IPS DF 6.9 (cell line): ENCODE results near the gene FGFR1OP2.
"Not testable (repeated sequence)": the region's sequence is repeated elsewhere in the genome, so short reads cannot be mapped to it uniquely, and the experiment has no call there.

ENCODE experiments used
- DNase-seq: peaks from one replicate; pipeline ENCODE4 v3.0.0-alpha.2; 2013; ENCODE audit warnings: low read depth, low spot score
- H3K27ac ChIP-seq: one replicate; pipeline ENCODE4 v1.5.1; 2013; ENCODE audit warnings: low read length, control low read depth
- H3K27me3 ChIP-seq: 2 replicates; pipeline ENCODE4 v1.6.1; 2013; ENCODE audit warnings: mild to moderate bottlenecking, low read length; ENCODE audit not compliant: control insufficient read depth, insufficient read depth
- H3K36me3 ChIP-seq: 2 replicates; pipeline ENCODE4 v1.6.1; 2013; ENCODE audit warnings: low read length; ENCODE audit not compliant: control insufficient read depth, insufficient read depth
- H3K4me1 ChIP-seq: 2 replicates; pipeline ENCODE4 v1.6.1; 2013; ENCODE audit warnings: low read length; ENCODE audit not compliant: control insufficient read depth, insufficient read depth
- H3K4me3 ChIP-seq: 2 replicates; pipeline ENCODE4 v1.5.1; 2013; ENCODE audit warnings: mild to moderate bottlenecking, low read length
- H3K9me3 ChIP-seq: 2 replicates; pipeline ENCODE4 v1.6.1; 2013; ENCODE audit warnings: low read length, inconsistent platforms; ENCODE audit not compliant: control insufficient read depth, insufficient read depth
- WGBS: extraction: QIAGEN DNeasy Blood & Tissue Kit; methylation state at CpG from one replicate; pipeline ENCODE4 v1.1.7; 2013; ENCODE audit warnings: mixed read lengths, missing lambda C conversion rate; ENCODE audit not compliant: insufficient read length, insufficient coverage; 5-methylcytosine and 5-hydroxymethylcytosine counted together

Gene FGFR1OP2

DNA sequence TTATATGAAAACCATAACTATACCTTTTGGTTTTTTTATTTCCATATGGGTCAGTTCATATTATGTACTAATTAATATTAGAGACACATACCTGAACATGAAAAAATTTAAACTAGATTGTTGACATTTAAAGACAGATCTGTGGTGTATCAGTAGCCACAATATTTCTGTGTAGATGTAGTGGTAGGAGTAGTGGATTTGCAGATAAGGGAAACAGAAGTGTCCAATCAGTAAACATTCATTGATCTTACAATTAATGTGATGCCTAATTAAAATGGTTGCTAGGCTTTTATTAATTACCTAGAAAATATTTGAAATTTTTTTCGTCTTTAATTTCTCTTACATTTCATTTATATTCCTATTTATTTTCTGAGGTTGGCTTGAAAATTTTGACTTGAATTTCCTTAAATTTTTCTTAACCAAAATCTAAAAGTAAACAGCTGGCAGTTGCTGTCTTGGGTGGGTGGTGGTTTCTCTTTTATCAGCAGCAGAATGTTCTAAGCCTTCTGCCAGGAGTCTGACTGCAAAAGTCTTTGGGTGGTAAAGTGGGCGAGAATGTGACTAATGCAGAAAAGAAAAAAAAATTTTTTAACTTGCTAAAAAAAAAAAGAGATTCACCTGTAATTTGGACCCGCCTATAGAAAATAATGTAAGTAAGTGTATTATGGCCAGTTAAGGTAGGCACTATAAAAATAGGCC lies 2.4 kb downstream of the FGFR1OP2 start:
- Histone ChIP-seq H3K4me3 (no peak overlapping the region), H3K27me3 (no peaks in the 10 kb centered on the region), H3K9me3 (no peaks in the 10 kb centered on the region), H3K4me1 (peaks cover 1% of the 10 kb centered on the region; the same call in 1 of the 2 replicates), H3K27ac (no peak overlapping the region), H3K36me3 (no peaks in the 10 kb centered on the region)
- no peak for DNase-seq
- WGBS = no CpG with 5 or more reads among the region's 3 CpGs

DNA sequence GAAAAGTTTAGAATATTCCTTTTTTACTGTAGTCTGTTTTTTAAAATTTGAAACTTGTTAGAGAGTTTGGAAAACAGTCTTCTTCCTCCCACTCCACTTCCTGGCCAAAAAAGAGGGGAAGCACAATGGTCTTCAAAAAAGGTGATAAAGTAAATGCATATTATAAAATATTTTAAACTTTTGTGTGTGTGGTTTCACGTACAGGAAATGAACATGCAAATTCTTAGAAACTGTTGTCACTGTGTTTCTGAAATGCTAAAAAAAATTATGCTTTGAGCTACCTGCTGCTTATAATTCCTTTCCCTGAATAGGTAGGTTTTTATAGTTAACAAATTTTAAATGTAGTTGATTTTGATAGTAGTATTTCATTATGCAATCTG lies 2.9 kb downstream of the FGFR1OP2 start:
- WGBS = no CpG with 5 or more reads among the region's 1 CpG
- H3K4me3 ChIP-seq = no peak overlapping the region
- H3K27ac ChIP-seq = no peak overlapping the region

DNA sequence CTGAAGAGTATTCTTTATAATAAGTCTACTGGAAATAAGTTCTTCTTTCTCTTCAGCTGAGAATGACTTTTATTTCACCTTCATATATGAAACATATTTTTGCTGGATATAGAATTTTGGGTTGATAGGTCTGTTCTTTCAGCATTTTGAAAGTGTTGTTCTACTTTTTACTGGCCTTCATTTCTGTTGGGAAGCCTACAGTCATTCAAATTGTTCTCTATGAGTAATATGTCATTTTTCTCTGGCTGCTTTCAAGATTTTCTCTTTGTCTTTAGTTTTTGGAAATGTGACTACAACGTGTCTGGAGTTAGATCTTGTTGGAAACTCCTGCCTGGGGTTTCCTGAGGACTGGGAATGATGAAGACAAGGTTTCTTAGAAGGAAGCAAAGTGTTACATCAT lies 10.0 kb downstream of the FGFR1OP2 start:
- no CpG with 5 or more reads among the region's 1 CpG for WGBS
- Histone ChIP-seq H3K27ac (no peak overlapping the region), H3K27me3 (no peaks in the 10 kb centered on the region), H3K4me3 (no peak overlapping the region), H3K36me3 (no peaks in the 10 kb centered on the region), H3K9me3 (no peaks in the 10 kb centered on the region), H3K4me1 (no peaks in the 10 kb centered on the region)
- no peak for DNase-seq

More for the DNA sequence above, 2.9 kb downstream of the FGFR1OP2 start:
- Histone ChIP-seq H3K4me1 (peaks cover 1% of the 10 kb centered on the region; the same call in 1 of the 2 replicates), H3K36me3 (no peaks in the 10 kb centered on the region), H3K27me3 (no peaks in the 10 kb centered on the region), H3K9me3 (no peaks in the 10 kb centered on the region)
- DNase-seq = no peak

DNA sequence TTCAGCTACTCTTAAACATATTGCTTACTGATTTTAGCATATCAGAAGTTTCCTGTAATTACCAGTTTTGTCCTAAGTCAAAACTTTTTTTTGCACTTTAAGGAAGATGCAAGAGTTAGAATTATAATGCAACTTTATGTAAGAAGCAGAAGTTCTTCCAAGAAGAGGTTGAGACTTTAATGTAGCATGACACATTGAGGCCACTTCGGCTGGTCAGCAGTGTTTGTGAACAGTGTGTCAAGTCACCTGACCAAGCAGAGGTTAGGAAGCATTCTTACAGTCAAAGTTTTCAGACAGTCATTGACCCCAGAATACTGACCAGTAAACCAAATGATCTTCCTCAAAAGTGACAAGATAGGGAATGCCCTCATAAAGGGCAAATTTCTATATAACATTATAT lies 15.2 kb downstream of the FGFR1OP2 start:
- DNase-seq = no peak
- Histone ChIP-seq H3K9me3 (no peaks in the 10 kb centered on the region), H3K27ac (no peak overlapping the region), H3K4me1 (no peaks in the 10 kb centered on the region), H3K36me3 (no peaks in the 10 kb centered on the region), H3K4me3 (no peak overlapping the region), H3K27me3 (no peaks in the 10 kb centered on the region)
- no CpG with 5 or more reads among the region's 1 CpG for WGBS

DNA sequence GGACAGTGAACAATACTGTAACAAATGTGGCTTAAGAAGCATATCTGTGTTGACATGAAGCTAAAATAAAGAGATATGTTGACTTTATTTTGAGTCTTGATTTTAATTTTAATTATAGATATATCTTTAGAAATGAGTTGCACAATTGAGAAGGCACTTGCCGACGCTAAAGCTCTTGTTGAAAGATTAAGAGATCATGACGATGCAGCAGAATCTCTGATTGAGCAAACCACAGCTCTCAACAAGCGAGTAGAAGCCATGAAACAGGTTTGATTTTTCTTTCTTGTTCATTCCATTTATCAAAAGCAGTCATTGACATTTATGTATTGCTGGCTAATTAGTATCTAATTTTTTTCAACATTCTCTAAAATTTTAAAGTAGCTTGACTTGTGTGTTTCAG lies 15.8 kb downstream of the FGFR1OP2 start:
- Histone ChIP-seq H3K36me3 (no peaks in the 10 kb centered on the region), H3K27me3 (no peaks in the 10 kb centered on the region), H3K9me3 (no peaks in the 10 kb centered on the region), H3K27ac (no peak overlapping the region), H3K4me1 (no peaks in the 10 kb centered on the region), H3K4me3 (no peak overlapping the region)
- no peak for DNase-seq
- WGBS = no CpG with 5 or more reads among the region's 4 CpGs

DNA sequence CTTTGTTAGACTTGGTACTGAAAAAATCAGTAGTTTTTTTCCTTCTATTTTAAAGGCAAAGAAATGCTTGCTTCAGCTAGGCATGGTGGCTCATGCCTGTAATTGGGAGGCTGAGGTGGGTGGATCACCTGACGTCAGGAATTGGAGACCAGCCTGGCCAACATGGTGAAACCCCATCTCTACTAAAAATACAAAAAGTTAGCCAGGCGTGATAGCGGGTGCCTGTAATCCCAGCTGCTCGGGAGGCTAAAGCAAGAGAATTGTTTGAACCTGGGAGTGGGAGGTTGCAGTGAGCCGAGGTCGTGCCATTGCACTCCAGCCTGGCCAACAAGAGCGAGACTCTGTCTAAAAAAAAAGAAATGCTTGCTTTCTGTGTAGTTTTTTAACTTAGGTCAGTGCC lies 23.1 kb downstream of the FGFR1OP2 start:
- DNase-seq, H3K4me1 ChIP-seq, H3K36me3 ChIP-seq, H3K4me3 ChIP-seq, H3K9me3 ChIP-seq, H3K27me3 ChIP-seq, H3K27ac ChIP-seq: not testable (repeated sequence)
- WGBS = no CpG with 5 or more reads among the region's 7 CpGs

DNA sequence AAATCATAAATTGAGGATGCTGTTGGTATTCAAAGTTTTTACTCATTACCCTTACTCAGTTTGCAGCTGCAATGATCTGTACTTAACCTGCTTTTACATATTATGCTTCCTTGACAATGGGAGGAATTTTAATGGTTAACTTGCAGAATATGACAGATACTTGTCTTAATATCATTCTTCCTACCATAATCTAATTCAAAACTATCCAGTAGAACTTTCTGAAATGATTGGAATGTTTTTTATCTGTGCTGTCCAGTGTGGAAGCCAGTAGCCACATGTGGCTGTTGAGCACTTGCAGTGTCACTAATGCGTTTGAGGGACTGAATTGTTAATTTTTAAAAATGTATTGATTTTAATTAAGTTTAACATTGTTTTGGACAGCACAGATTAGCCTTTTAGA lies 23.5 kb downstream of the FGFR1OP2 start:
- H3K36me3 ChIP-seq = no peaks in the 10 kb centered on the region
- WGBS = no CpG with 5 or more reads among the region's 1 CpG

DNA sequence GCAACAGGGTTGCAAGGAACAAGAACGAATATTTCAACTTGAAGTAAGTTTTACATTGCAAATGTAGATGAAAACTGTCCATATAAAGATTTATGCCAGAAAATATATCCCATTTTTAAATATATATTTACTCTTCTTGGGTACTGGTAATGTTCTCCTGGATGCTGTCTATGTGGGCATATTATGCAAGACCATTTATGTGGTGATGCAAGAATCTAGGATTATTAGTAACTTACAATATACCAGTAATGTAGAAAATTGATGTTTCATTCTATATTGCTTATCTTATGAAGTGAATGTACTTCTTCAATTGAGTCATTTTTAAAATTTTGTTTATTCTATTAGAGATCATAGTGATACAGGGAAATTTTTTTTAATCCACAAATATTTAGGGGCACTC lies 25.1 kb downstream of the FGFR1OP2 start:
- no CpG with 5 or more reads among the region's 1 CpG for WGBS
- Histone ChIP-seq H3K27me3 (no peaks in the 10 kb centered on the region), H3K36me3 (no peaks in the 10 kb centered on the region), H3K4me1 (no peaks in the 10 kb centered on the region), H3K27ac (no peak overlapping the region), H3K4me3 (no peak overlapping the region), H3K9me3 (no peaks in the 10 kb centered on the region)
- no peak for DNase-seq

More for the DNA sequence above, 23.5 kb downstream of the FGFR1OP2 start:
- DNase-seq = no peak
- H3K4me3 ChIP-seq = no peak overlapping the region
- H3K9me3 ChIP-seq = no peaks in the 10 kb centered on the region
- no peaks in the 10 kb centered on the region for H3K27me3 ChIP-seq
- H3K4me1 ChIP-seq = no peaks in the 10 kb centered on the region
- no peak overlapping the region for H3K27ac ChIP-seq

DNA sequence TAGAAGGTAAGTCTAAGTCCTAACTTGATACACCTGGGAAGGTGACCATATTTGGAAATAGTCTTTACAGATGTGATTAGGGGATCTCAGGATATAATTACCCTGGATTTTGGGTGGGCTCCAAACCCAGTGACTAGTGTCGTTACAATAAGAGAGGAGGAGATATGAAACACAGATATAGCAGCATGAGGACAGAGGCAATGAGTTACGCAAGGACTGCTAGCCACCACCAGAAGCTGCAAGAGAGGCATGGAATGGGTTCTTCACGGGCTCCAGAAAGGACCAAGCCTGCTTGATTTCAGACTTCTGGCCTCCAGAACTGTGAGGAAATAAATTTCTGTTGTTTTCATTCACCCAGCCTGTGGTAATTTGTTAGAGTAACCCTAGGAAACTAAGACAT lies 28.6 kb downstream of the FGFR1OP2 start:
- WGBS = no CpG with 5 or more reads among the region's 3 CpGs
- no peak for DNase-seq
- no peak overlapping the region for H3K4me3 ChIP-seq
- H3K36me3 ChIP-seq = no peaks in the 10 kb centered on the region
- no peaks in the 10 kb centered on the region for H3K4me1 ChIP-seq
- H3K9me3 ChIP-seq = no peaks in the 10 kb centered on the region
- no peak overlapping the region for H3K27ac ChIP-seq
- H3K27me3 ChIP-seq = no peaks in the 10 kb centered on the region

DNA sequence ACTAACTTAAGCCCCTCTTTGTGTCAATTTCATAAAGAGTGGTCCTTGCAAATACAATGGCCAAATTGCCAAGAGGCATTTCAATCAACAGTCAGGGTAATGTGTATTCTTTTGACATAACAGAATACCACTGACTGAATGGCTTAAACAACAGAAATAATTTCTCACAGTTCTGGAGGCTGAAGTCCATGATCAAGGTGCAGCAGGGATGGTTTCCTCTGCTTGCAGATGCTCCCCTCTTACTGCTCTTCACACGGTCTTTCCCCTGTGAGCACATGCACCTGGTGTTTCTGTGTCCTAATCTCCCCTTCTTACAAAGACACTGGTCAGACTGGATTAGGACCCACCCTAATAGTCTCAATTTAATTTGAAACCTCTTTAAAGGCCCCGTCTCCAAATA lies 31.9 kb downstream of the FGFR1OP2 start:
- no peaks in the 10 kb centered on the region for H3K27me3 ChIP-seq
- H3K4me3 ChIP-seq = no peak overlapping the region
- no CpG with 5 or more reads among the region's 2 CpGs for WGBS
- 0 out of 2 replicates have a peak, but pooled peaks cover 2% of the 10 kb centered on the region for H3K36me3 ChIP-seq
- DNase-seq = no peak
- H3K4me1 ChIP-seq = no peaks in the 10 kb centered on the region
- H3K9me3 ChIP-seq = no peaks in the 10 kb centered on the region
- no peak overlapping the region for H3K27ac ChIP-seq

DNA sequence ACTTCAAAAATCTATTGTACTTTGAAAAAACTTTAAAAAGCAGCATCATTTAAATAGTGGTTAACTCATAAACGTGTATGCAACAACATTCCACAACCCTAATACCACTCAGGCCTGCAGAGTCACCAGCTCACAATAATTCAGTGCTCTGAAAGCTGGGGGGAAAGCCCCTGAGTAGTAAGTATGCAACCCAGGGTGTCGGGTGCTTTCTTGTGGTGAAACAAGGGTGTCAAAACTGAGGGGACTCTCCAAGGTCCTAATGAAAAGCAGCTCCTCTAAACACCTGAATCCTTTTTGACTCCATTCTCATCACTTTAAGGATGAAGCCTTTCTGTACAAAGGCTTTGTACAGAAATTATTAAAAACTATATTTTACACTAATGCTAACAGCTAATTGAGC lies 33.7 kb downstream of the FGFR1OP2 start:
- DNase-seq = no peak
- no CpG with 5 or more reads among the region's 2 CpGs for WGBS
- H3K4me1 ChIP-seq = no peaks in the 10 kb centered on the region
- no peaks in the 10 kb centered on the region for H3K27me3 ChIP-seq
- 0 out of 2 replicates have a peak, but pooled peaks cover 2% of the 10 kb centered on the region for H3K36me3 ChIP-seq
- no peak overlapping the region for H3K27ac ChIP-seq
- no peak overlapping the region for H3K4me3 ChIP-seq
- H3K9me3 ChIP-seq = no peaks in the 10 kb centered on the region
